C4-2B (cell line): ENCODE data around the gene LPAR4.

Experiments used
- CTCF ChIP-seq: fragments of 450-650 bp; conservative IDR thresholded peaks from 2 replicates; pipeline ENCODE4 v1.5.1; 2017; ENCODE audit warnings: mild to moderate bottlenecking
- ZFX ChIP-seq: fragments of 450-650 bp; IDR thresholded peaks from 2 replicates; pipeline ENCODE4 v1.6.1; 2017

DNA sequence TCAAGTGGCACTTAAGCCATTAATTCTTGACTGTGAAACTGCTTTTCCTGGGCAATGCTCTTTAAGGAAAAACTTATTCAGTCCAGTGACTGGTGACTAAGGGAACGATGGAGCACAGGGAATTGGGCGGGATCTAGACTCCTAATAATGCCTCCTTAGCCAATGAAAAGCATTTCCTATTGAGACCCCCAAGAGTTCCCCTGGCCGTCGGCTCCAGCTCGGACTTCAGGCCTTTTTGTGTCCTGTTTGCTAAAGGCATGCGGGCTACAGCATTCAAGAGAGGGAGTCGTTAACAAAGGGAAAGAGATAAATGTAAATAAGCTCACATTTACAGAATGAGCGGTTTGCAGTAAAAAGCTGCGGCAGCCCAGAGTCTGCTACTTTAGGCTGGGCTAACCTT lies at the start of gene LPAR4:
- TF ChIP-seq CTCF, result no peak
- no peak for TF ChIP-seq ZFX
